ENCODE results near the gene ZNF804B.

Gene ZNF804B

GRCh38 chr7:88851220-88851619, 91.7 kb downstream of the ZNF804B start:
- H3K9ac ChIP-seq (ENCODE audit: low read length) = no peak overlapping the region
- H3K9me3 ChIP-seq (ENCODE audit: control insufficient read depth, low read length) = no peaks in the 10 kb centered on the region
- H3K4me3 ChIP-seq (ENCODE audit: low read length) = no peak overlapping the region
- H3K27me3 ChIP-seq (ENCODE audit: control insufficient read depth, insufficient read depth, low read length) = no peaks in the 10 kb centered on the region
- H3K36me3 ChIP-seq (ENCODE audit: control insufficient read depth, insufficient read depth, low read length) = no peaks in the 10 kb centered on the region
- no peaks in the 10 kb centered on the region for H3K4me1 ChIP-seq (ENCODE audit: control insufficient read depth, insufficient read depth, low read length)

GRCh38 chr7:88859288-88859687, 99.8 kb downstream of the ZNF804B start:
- Histone ChIP-seq H3K4me1 (ENCODE audit: control insufficient read depth, insufficient read depth, low read length) (no peaks in the 10 kb centered on the region), H3K9me3 (ENCODE audit: control insufficient read depth, low read length) (no peaks in the 10 kb centered on the region), H3K9ac (ENCODE audit: low read length) (no peak overlapping the region), H3K27me3 (ENCODE audit: control insufficient read depth, insufficient read depth, low read length) (no peaks in the 10 kb centered on the region), H3K4me3 (ENCODE audit: low read length) (no peak overlapping the region), H3K36me3 (ENCODE audit: control insufficient read depth, insufficient read depth, low read length) (no peaks in the 10 kb centered on the region)

GRCh38 chr7:88866265-88866863, 106.9 kb downstream of the ZNF804B start:
- no peaks in the 10 kb centered on the region for H3K27me3 ChIP-seq (ENCODE audit: control insufficient read depth, insufficient read depth, low read length)
- no peaks in the 10 kb centered on the region for H3K36me3 ChIP-seq (ENCODE audit: control insufficient read depth, insufficient read depth, low read length)
- H3K9ac ChIP-seq (ENCODE audit: low read length) = no peak overlapping the region
- H3K9me3 ChIP-seq (ENCODE audit: control insufficient read depth, low read length) = no peaks in the 10 kb centered on the region
- H3K4me1 ChIP-seq (ENCODE audit: control insufficient read depth, insufficient read depth, low read length) = no peaks in the 10 kb centered on the region
- no peak overlapping the region for H3K4me3 ChIP-seq (ENCODE audit: low read length)

- no peaks in the 10 kb centered on the region for H3K4me1 ChIP-seq (ENCODE audit: control insufficient read depth, insufficient read depth, low read length)
- H3K36me3 ChIP-seq (ENCODE audit: control insufficient read depth, insufficient read depth, low read length) = no peaks in the 10 kb centered on the region
- no peaks in the 10 kb centered on the region for H3K27me3 ChIP-seq (ENCODE audit: control insufficient read depth, insufficient read depth, low read length)
- no peaks in the 10 kb centered on the region for H3K9me3 ChIP-seq (ENCODE audit: control insufficient read depth, low read length)
- H3K4me3 ChIP-seq (ENCODE audit: low read length) = no peak overlapping the region
- H3K9ac ChIP-seq (ENCODE audit: low read length) = no peak overlapping the region
Observed at GRCh38 chr7:88867158-88867557, 107.7 kb downstream of the ZNF804B start.

GRCh38 chr7:88868456-88868855, 109.0 kb downstream of the ZNF804B start:
- H3K27me3 ChIP-seq (ENCODE audit: control insufficient read depth, insufficient read depth, low read length) = no peaks in the 10 kb centered on the region
- no peaks in the 10 kb centered on the region for H3K36me3 ChIP-seq (ENCODE audit: control insufficient read depth, insufficient read depth, low read length)
- no peak overlapping the region for H3K9ac ChIP-seq (ENCODE audit: low read length)
- H3K4me1 ChIP-seq (ENCODE audit: control insufficient read depth, insufficient read depth, low read length) = no peaks in the 10 kb centered on the region
- no peaks in the 10 kb centered on the region for H3K9me3 ChIP-seq (ENCODE audit: control insufficient read depth, low read length)
- H3K4me3 ChIP-seq (ENCODE audit: low read length) = no peak overlapping the region

GRCh38 chr7:88881136-88881535, 121.6 kb downstream of the ZNF804B start:
- Histone ChIP-seq H3K36me3 (ENCODE audit: control insufficient read depth, insufficient read depth, low read length) (no peaks in the 10 kb centered on the region), H3K4me1 (ENCODE audit: control insufficient read depth, insufficient read depth, low read length) (no peaks in the 10 kb centered on the region)

GRCh38 chr7:88885131-88885530, 125.6 kb downstream of the ZNF804B start:
- Histone ChIP-seq H3K36me3 (ENCODE audit: control insufficient read depth, insufficient read depth, low read length) (no peaks in the 10 kb centered on the region), H3K9me3 (ENCODE audit: control insufficient read depth, low read length) (no peaks in the 10 kb centered on the region), H3K9ac (ENCODE audit: low read length) (no peak overlapping the region), H3K4me3 (ENCODE audit: low read length) (no peak overlapping the region), H3K27me3 (ENCODE audit: control insufficient read depth, insufficient read depth, low read length) (no peaks in the 10 kb centered on the region), H3K4me1 (ENCODE audit: control insufficient read depth, insufficient read depth, low read length) (no peaks in the 10 kb centered on the region)

More at GRCh38 chr7:88881136-88881535, 121.6 kb downstream of the ZNF804B start:
- no peaks in the 10 kb centered on the region for H3K27me3 ChIP-seq (ENCODE audit: control insufficient read depth, insufficient read depth, low read length)
- H3K9ac ChIP-seq (ENCODE audit: low read length) = no peak overlapping the region
- H3K9me3 ChIP-seq (ENCODE audit: control insufficient read depth, low read length) = no peaks in the 10 kb centered on the region
- H3K4me3 ChIP-seq (ENCODE audit: low read length) = no peak overlapping the region

GRCh38 chr7:88888684-88889083, 129.2 kb downstream of the ZNF804B start:
- Histone ChIP-seq H3K9me3 (ENCODE audit: control insufficient read depth, low read length) (no peaks in the 10 kb centered on the region), H3K36me3 (ENCODE audit: control insufficient read depth, insufficient read depth, low read length) (no peaks in the 10 kb centered on the region), H3K9ac (ENCODE audit: low read length) (no peak overlapping the region), H3K27me3 (ENCODE audit: control insufficient read depth, insufficient read depth, low read length) (no peaks in the 10 kb centered on the region), H3K4me3 (ENCODE audit: low read length) (no peak overlapping the region), H3K4me1 (ENCODE audit: control insufficient read depth, insufficient read depth, low read length) (no peaks in the 10 kb centered on the region)

- Histone ChIP-seq H3K4me3 (ENCODE audit: low read length) (no peak overlapping the region), H3K9ac (ENCODE audit: low read length) (no peak overlapping the region), H3K4me1 (ENCODE audit: control insufficient read depth, insufficient read depth, low read length) (no peaks in the 10 kb centered on the region), H3K9me3 (ENCODE audit: control insufficient read depth, low read length) (no peaks in the 10 kb centered on the region), H3K36me3 (ENCODE audit: control insufficient read depth, insufficient read depth, low read length) (no peaks in the 10 kb centered on the region), H3K27me3 (ENCODE audit: control insufficient read depth, insufficient read depth, low read length) (no peaks in the 10 kb centered on the region)
Observed at GRCh38 chr7:88910516-88910915, 151.0 kb downstream of the ZNF804B start.

GRCh38 chr7:88912852-88913251, 153.4 kb downstream of the ZNF804B start:
- Histone ChIP-seq H3K9ac (ENCODE audit: low read length) (no peak overlapping the region), H3K4me3 (ENCODE audit: low read length) (no peak overlapping the region)

GRCh38 chr7:88915615-88916014, 156.1 kb downstream of the ZNF804B start:
- Histone ChIP-seq H3K4me1 (ENCODE audit: control insufficient read depth, insufficient read depth, low read length) (no peaks in the 10 kb centered on the region), H3K9ac (ENCODE audit: low read length) (no peak overlapping the region), H3K36me3 (ENCODE audit: control insufficient read depth, insufficient read depth, low read length) (no peaks in the 10 kb centered on the region), H3K27me3 (ENCODE audit: control insufficient read depth, insufficient read depth, low read length) (no peaks in the 10 kb centered on the region), H3K4me3 (ENCODE audit: low read length) (no peak overlapping the region), H3K9me3 (ENCODE audit: control insufficient read depth, low read length) (no peaks in the 10 kb centered on the region)

More at GRCh38 chr7:88912852-88913251, 153.4 kb downstream of the ZNF804B start:
- H3K36me3 ChIP-seq (ENCODE audit: control insufficient read depth, insufficient read depth, low read length) = no peaks in the 10 kb centered on the region
- no peaks in the 10 kb centered on the region for H3K27me3 ChIP-seq (ENCODE audit: control insufficient read depth, insufficient read depth, low read length)
- no peaks in the 10 kb centered on the region for H3K4me1 ChIP-seq (ENCODE audit: control insufficient read depth, insufficient read depth, low read length)
- H3K9me3 ChIP-seq (ENCODE audit: control insufficient read depth, low read length) = no peaks in the 10 kb centered on the region

GRCh38 chr7:88919478-88920131, 160.1 kb downstream of the ZNF804B start:
- Histone ChIP-seq H3K27me3 (ENCODE audit: control insufficient read depth, insufficient read depth, low read length) (no peaks in the 10 kb centered on the region), H3K36me3 (ENCODE audit: control insufficient read depth, insufficient read depth, low read length) (no peaks in the 10 kb centered on the region), H3K4me1 (ENCODE audit: control insufficient read depth, insufficient read depth, low read length) (no peaks in the 10 kb centered on the region), H3K4me3 (ENCODE audit: low read length) (no peak overlapping the region), H3K9ac (ENCODE audit: low read length) (no peak overlapping the region), H3K9me3 (ENCODE audit: control insufficient read depth, low read length) (no peaks in the 10 kb centered on the region)

Measured in mucosa of stomach (tissue), 1 donor.